Naive B cell (primary cell): ENCODE results near the gene NRG2. TPM values are rescaled to one million over a fixed set of nuclear protein-coding genes. Genes with fewer than 3 reads are reported as not detected.

ENCODE experiments used
- ATAC-seq, 2 donors: fragments of 150-1000 bp; cut with Tn5 transposase; 2 replicates each; pipeline ENCODE4 v1.10.0; 2021; ENCODE audit warnings: low read depth in 2 of 2, mild to moderate bottlenecking in 2 of 2, moderate library complexity in 2 of 2
- DNase-seq: peaks from one replicate; pipeline ENCODE4 v3.0.0; 2022
- H3K27ac Mint-ChIP-seq, 6 donors: one replicate each; pipeline ENCODE4 v1.8.0; 2020 to 2022; ENCODE audit warnings: mild to moderate bottlenecking in 6 of 6, mixed read lengths in 6 of 6, moderate library complexity in 5 of 6, inconsistent platforms in 2 of 6
- H3K27me3 Mint-ChIP-seq, 3 donors: one replicate each; pipeline ENCODE4 v1.8.0; 2021 to 2022; ENCODE audit warnings: mixed read lengths in 3 of 3, mild to moderate bottlenecking in 1 of 3
- H3K36me3 Mint-ChIP-seq, 2 donors: one replicate each; pipeline ENCODE4 v1.8.0; 2020 to 2022; ENCODE audit warnings: mixed read lengths in 2 of 2, inconsistent platforms in 1 of 2, mild to moderate bottlenecking in 1 of 2
- H3K4me1 Mint-ChIP-seq, 3 donors: one replicate each; pipeline ENCODE4 v1.8.0; 2020 to 2022; ENCODE audit warnings: mixed read lengths in 3 of 3, inconsistent platforms in 1 of 3, mild to moderate bottlenecking in 1 of 3, moderate library complexity in 1 of 3
- H3K4me3 Mint-ChIP-seq, 8 donors: one replicate each; pipeline ENCODE4 v1.8.0; 2020 to 2022; ENCODE audit warnings: mild to moderate bottlenecking in 8 of 8, mixed read lengths in 8 of 8, moderate library complexity in 8 of 8, inconsistent platforms in 2 of 8
- H3K9me3 Mint-ChIP-seq, 7 donors: one replicate each; pipeline ENCODE4 v1.8.0; 2020 to 2022; ENCODE audit warnings: mixed read lengths in 7 of 7, mild to moderate bottlenecking in 5 of 7, inconsistent platforms in 2 of 7, moderate library complexity in 1 of 7
- polyA plus RNA-seq, 6 donors: library from polyadenylated mRNA; unstranded; fragments of 300-500 nt; fragmentation: Illumina TruSeq; gene quantifications; one replicate each; pipeline ENCODE4 v1.2.3, GENCODE V29; 2021; ENCODE audit warnings: low read depth in 6 of 6

NRG2 gene
- polyA plus RNA-seq, 6 donors from 2014 or later = 0.15 to 0.21 TPM; not detected in 4

DNA sequence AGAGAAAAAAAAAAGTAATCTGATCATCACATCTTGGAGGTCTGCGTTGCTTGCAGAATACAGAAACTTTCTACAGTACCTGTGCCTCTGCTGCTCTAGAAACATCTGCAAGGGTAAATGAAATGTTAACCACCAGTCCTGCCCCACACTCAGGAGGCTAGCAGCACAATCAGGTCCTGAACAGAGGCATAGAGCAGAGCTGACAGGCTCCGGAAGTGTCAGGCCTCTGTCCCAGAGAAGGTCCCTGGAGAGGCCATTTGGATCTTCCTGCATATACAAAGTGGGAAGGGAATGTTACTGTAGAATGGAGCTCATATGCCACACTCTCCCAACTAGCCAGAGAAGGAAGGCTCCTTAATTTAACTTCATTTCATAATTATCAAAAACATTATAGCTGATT, 7.2 kb downstream of the NRG2 start:
- Mint-ChIP-seq H3K36me3 (no peaks in the 10 kb centered on the region), H3K27me3 (peaks cover 58 to 74% (median 69%) of the 10 kb centered on the region in 3 donors), H3K9me3 (peaks cover 0 to 4% (median 0%) of the 10 kb centered on the region in 7 donors), H3K4me1 (peaks cover 0 to 7% (median 2%) of the 10 kb centered on the region in 3 donors), H3K4me3 (no peak overlapping the region), H3K27ac (no peak overlapping the region)
- no peak for ATAC-seq
- no peak for DNase-seq

GRCh38 chr5:140033037-140033760, 9.9 kb downstream of the NRG2 start:
- Mint-ChIP-seq H3K27ac (no peak overlapping the region), H3K27me3 (peaks cover 56 to 80% (median 78%) of the 10 kb centered on the region in 3 donors), H3K9me3 (peaks cover 0 to 4% (median 0%) of the 10 kb centered on the region in 7 donors), H3K4me1 (peaks cover 0 to under 1% (median 0%) of the 10 kb centered on the region in 3 donors), H3K36me3 (no peaks in the 10 kb centered on the region), H3K4me3 (no peak overlapping the region)
- DNase-seq (no peak), ATAC-seq (no peak)

DNA sequence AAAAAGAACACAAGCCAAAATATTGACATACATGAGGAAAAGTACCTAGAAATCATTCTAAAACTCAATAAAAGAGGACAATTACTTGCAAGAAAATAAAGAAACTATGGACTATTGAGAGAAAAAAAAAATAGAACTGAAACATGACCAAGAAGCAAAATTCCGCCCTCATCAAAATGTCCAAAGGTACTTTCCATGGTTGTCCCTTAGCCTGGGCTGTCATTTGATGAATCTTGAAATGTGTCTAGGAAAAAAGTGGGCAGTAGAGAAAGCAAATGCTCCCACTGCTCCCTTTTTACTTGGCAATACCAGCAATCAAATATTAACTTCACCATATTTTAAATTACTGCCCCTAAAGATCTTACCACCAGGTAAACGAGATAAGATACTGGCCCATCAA, 10.8 kb downstream of the NRG2 start:
- DNase-seq (no peak), ATAC-seq (no peak)
- Mint-ChIP-seq H3K27me3 (peaks cover 55 to 83% (median 79%) of the 10 kb centered on the region in 3 donors), H3K4me3 (no peak overlapping the region), H3K27ac (no peak overlapping the region), H3K9me3 (peaks cover 0 to 4% (median 0%) of the 10 kb centered on the region in 7 donors), H3K36me3 (no peaks in the 10 kb centered on the region), H3K4me1 (no peaks in the 10 kb centered on the region)

- Mint-ChIP-seq H3K4me1 (no peaks in the 10 kb centered on the region), H3K27ac (no peak overlapping the region), H3K9me3 (no peaks in the 10 kb centered on the region), H3K36me3 (no peaks in the 10 kb centered on the region), H3K4me3 (no peak overlapping the region), H3K27me3 (peaks cover 46 to 72% (median 66%) of the 10 kb centered on the region in 3 donors)
- DNase-seq = no peak
- no peak for ATAC-seq
These were observed 15.3 kb downstream of the NRG2 start for GRCh38 chr5:140027807-140028206.

DNA sequence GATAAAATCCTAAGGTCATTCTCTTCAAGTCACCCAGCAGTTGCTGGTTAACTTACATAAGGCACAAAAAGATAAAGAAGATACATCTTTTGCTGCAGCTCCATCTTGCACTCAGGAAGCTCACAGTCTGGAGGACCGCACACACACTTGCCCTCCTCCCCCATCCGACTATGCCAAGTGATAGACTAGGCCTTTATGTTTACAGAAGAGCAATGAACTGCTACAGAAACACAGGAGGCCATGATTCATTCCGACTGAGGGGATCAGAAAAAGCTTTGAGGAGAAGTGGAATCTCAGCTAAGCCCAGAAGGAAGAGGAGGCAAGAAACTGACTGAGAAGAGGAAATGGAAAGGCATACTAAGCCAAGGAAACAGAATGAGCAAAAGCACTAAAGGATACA, 17.4 kb downstream of the NRG2 start:
- H3K4me1 Mint-ChIP-seq = no peaks in the 10 kb centered on the region
- H3K36me3 Mint-ChIP-seq = no peaks in the 10 kb centered on the region
- no peak overlapping the region for H3K27ac Mint-ChIP-seq
- no peak overlapping the region for H3K4me3 Mint-ChIP-seq
- H3K27me3 Mint-ChIP-seq = peaks cover 34 to 53% (median 51%) of the 10 kb centered on the region in 3 donors
- ATAC-seq = no peak
- no peak for DNase-seq
- no peaks in the 10 kb centered on the region for H3K9me3 Mint-ChIP-seq

- Mint-ChIP-seq H3K4me1 (no peaks in the 10 kb centered on the region), H3K36me3 (no peaks in the 10 kb centered on the region), H3K9me3 (no peaks in the 10 kb centered on the region), H3K27ac (no peak overlapping the region), H3K27me3 (peaks cover 36 to 46% (median 43%) of the 10 kb centered on the region in 3 donors), H3K4me3 (no peak overlapping the region)
- ATAC-seq = no peak
- DNase-seq = no peak
These were observed 18.2 kb downstream of the NRG2 start for GRCh38 chr5:140024928-140025327.

- no peak for ATAC-seq
- Mint-ChIP-seq H3K27me3 (peaks cover 28 to 34% (median 33%) of the 10 kb centered on the region in 3 donors), H3K4me3 (no peak overlapping the region), H3K9me3 (no peaks in the 10 kb centered on the region), H3K36me3 (no peaks in the 10 kb centered on the region), H3K4me1 (no peaks in the 10 kb centered on the region), H3K27ac (no peak overlapping the region)
- DNase-seq = no peak
These were observed 19.4 kb downstream of the NRG2 start for GRCh38 chr5:140023611-140024191.

DNA sequence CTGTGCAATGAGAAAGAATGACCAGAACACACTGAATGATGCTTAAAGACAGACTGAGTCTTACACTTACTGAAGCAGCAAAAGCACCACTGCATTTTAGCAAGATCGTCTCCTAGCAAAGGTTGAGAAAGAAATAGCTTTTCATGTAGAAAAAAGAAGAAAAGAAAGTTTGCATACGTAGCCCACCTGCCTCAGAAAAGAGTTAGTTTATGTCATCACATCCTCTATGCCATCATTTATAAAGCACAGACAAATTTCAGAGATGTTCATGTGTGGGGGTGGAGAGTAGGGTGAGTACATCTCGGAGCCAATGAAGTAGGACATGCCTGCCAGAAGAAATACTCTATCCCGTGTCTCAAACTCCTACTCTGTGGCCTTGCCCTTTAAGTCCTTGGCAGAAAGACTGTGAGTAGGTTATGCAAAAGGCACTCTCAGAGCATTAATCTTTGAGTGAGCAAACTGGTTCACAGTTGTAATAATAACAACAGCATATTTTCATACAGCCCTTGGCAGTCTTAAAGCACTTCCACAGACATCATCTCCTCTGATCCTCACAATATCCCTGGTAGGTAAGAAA, 22.4 kb downstream of the NRG2 start:
- Mint-ChIP-seq H3K36me3 (no peaks in the 10 kb centered on the region), H3K4me1 (no peaks in the 10 kb centered on the region), H3K27ac (no peak overlapping the region), H3K27me3 (peaks cover 14 to 16% (median 14%) of the 10 kb centered on the region in 3 donors), H3K4me3 (no peak overlapping the region), H3K9me3 (no peaks in the 10 kb centered on the region)
- DNase-seq = no peak
- no peak for ATAC-seq

DNA sequence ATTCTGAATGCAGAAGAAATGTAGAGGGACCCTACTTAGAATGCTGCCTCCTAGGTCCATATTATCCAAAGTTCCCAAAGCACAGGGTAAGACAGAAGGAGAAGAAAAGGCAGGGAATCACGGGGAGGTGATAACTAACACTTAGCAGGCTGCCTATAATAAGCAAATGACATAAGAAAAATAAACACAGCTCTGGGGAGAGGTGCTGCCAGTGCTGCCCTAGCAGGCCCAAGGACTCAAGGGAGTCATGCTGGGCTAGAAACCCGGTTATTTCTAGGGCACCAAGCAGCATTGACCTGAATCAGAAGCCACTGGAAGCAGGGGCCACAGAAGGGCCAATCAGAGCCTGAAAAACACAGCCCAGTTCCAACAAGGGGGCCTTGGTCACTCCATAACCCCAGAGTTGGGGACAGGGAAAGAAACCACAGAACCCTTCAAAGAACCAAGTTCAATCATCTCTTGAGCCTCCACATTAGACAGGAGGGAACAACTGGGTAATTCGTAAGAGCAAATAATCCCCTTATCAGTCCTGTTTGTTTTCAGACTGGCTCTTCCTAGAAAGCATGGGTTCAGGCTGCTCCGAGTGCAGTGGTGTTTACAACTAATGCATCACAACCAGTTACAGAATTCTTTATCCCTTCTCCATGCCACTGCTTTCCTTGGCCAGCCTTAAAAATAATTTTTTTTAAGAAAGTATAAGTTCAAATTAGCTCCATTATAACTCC, 24.0 kb downstream of the NRG2 start:
- Mint-ChIP-seq H3K4me3 (no peak overlapping the region), H3K4me1 (no peaks in the 10 kb centered on the region), H3K27me3 (peaks cover 0 to 6% (median 0%) of the 10 kb centered on the region in 3 donors), H3K27ac (no peak overlapping the region), H3K9me3 (no peaks in the 10 kb centered on the region), H3K36me3 (no peaks in the 10 kb centered on the region)
- DNase-seq (no peak), ATAC-seq (no peak)

- H3K36me3 Mint-ChIP-seq = no peaks in the 10 kb centered on the region
- no peaks in the 10 kb centered on the region for H3K9me3 Mint-ChIP-seq
- no peak for DNase-seq
- H3K4me3 Mint-ChIP-seq = no peak overlapping the region
- no peaks in the 10 kb centered on the region for H3K4me1 Mint-ChIP-seq
- ATAC-seq = no peak
- H3K27me3 Mint-ChIP-seq = peaks cover 0 to 6% (median 0%) of the 10 kb centered on the region in 3 donors
- no peak overlapping the region for H3K27ac Mint-ChIP-seq
These were observed 24.6 kb downstream of the NRG2 start for GRCh38 chr5:140018517-140018916.

DNA sequence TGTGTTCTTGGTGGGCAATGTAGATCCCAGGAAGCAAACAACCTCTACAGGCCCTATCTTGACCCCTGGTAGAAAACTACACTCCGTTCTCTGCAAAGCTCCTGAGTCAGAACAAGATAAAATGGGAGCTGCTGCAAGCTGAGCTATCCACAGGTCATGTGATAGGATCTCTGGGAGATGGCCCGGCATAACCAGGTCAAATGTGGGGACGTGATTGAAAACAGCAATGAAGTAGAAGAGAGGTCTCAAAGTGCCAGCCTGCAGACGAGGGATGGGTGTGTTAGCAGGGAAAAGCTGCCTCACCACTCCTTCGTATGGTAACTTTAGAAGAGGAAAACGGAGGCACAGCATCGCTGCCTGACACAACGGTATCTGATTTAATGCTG, 25.0 kb downstream of the NRG2 start:
- ATAC-seq (no peak), DNase-seq (no peak)
- Mint-ChIP-seq H3K27ac (no peak overlapping the region), H3K4me1 (no peaks in the 10 kb centered on the region), H3K36me3 (no peaks in the 10 kb centered on the region), H3K27me3 (peaks cover 0 to 6% (median 0%) of the 10 kb centered on the region in 3 donors), H3K4me3 (no peak overlapping the region), H3K9me3 (no peaks in the 10 kb centered on the region)

DNA sequence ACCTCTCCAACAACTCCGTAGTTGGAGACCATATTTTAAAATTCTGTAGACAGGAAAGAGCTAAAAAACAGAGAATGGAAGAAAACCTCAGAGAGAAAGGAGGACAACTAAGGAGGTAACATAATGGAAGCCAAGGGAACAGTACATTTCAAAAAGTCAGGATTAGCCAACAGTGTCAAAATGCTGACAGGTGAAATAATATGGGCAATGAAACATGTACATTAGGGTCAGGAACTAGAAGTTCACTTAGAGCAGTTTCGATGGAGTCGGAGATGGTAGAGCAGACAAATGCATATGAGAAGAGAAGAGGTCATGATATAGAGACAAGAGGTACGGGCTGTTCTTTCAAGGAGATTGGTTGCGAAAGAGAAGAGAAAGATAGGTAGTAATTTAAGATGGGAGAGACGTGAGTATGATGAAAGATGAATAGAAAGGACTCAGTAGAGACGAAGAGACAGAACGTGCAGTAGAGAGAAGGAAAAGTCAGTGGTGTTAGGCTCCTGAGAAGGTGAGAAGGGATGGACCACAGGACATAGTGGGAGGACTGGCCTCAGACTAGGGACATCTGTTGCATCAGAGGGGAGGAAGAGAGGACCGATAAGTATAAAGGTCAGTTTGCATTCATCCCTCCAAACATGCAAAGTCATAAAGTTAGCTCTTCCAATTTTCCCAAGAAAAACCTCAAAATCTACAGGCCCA, 25.6 kb downstream of the NRG2 start:
- no peaks in the 10 kb centered on the region for H3K36me3 Mint-ChIP-seq
- H3K4me1 Mint-ChIP-seq = no peaks in the 10 kb centered on the region
- ATAC-seq (no peak), DNase-seq (no peak)
- no peak overlapping the region for H3K27ac Mint-ChIP-seq
- H3K27me3 Mint-ChIP-seq = peaks cover 0 to 6% (median 0%) of the 10 kb centered on the region in 3 donors
- H3K4me3 Mint-ChIP-seq = no peak overlapping the region
- H3K9me3 Mint-ChIP-seq = no peaks in the 10 kb centered on the region

DNA sequence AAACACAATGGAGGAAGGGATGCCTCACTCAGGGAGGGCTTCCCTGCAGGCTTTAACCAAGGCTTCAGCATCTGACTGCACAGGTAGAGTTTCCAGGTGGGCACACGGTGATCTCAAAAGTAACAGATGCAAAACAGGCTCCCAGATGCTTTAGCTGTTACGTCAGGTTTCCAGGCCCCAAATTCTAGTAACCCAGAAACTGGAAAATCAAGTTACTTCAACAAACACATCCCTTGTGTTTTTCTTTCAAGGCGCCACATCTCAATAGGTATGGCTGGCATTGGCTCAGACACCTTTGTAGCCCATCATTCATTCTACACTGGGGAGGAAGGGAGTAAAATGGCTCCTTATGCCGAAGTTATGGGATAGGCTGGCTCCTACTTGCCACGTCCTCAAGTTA, 27.4 kb downstream of the NRG2 start:
- H3K9me3 Mint-ChIP-seq = no peaks in the 10 kb centered on the region
- ATAC-seq = no peak
- DNase-seq = no peak
- H3K27ac Mint-ChIP-seq = no peak overlapping the region
- no peaks in the 10 kb centered on the region for H3K36me3 Mint-ChIP-seq
- no peaks in the 10 kb centered on the region for H3K4me1 Mint-ChIP-seq
- H3K4me3 Mint-ChIP-seq = no peak overlapping the region
- peaks cover 0 to 5% (median 0%) of the 10 kb centered on the region in 3 donors for H3K27me3 Mint-ChIP-seq
